ENCODE data around the gene TNNC1. TPM values are rescaled to one million over a fixed set of nuclear protein-coding genes. Genes with fewer than 3 reads are reported as not detected.

Gene TNNC1
- total RNA-seq, 2 experiments from 2014 or later = 5.3 to 6.6 TPM

DNA sequence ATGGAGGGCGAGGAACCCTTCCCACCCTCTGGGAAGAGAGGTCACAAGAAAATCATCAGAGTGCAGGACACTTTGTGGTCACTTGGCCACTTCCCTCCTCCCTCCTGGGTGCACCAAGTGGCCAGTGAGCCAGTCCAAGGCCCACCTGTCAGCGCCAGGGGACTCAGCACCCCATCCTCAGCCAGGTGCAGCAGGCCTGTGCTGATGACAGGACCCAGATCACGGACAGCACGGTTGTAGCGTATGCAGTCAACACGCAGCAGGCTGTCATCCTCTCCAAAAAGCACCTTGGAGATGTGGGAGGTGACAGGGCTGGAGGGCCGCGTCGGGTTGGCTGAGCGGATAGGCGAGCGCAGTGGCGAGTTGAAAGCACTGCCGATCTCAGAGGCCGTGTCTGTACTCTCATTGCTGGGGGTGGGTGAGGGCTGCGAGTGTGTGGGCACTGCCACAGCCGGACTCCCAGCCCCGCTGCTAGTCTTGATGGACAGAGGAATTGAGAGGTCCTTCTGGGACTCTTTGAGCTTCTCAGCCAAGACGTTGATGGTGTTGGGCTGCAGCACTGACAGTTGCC lies 50.5 kb downstream of the TNNC1 start:
- no peak overlapping the region for H3K4me3 Mint-ChIP-seq
- peaks cover 96% of the 10 kb centered on the region for H3K36me3 Mint-ChIP-seq (ENCODE audit: low read depth)
- Histone ChIP-seq H3K27ac (ENCODE audit: low read depth in 1 of 2, low read length in 2 of 2) (no peak overlapping the region), H3K9me3 (ENCODE audit: control insufficient read depth in 1 of 2, insufficient read depth in 1 of 2, low read length in 2 of 2) (no peaks in the 10 kb centered on the region), H3K4me1 (ENCODE audit: insufficient read depth, low read length) (peaks cover 21% of the 10 kb centered on the region), H3K4me3 (ENCODE audit: low read length) (no peak overlapping the region), H3K27me3 (ENCODE audit: control insufficient read depth in 1 of 2, insufficient read depth in 2 of 2, low read length in 2 of 2) (no peaks in the 10 kb centered on the region), H3K36me3 (ENCODE audit: insufficient read depth, low read length) (peaks cover 86% of the 10 kb centered on the region)
- CTCF ChIA-PET = no interaction called here
- peaks cover 6% of the 10 kb centered on the region for H3K4me1 Mint-ChIP-seq (ENCODE audit: low read depth)
- H3K9me3 Mint-ChIP-seq = no peaks in the 10 kb centered on the region
- H3K27ac Mint-ChIP-seq = no peak overlapping the region
- TF ChIP-seq, protein P1, sequence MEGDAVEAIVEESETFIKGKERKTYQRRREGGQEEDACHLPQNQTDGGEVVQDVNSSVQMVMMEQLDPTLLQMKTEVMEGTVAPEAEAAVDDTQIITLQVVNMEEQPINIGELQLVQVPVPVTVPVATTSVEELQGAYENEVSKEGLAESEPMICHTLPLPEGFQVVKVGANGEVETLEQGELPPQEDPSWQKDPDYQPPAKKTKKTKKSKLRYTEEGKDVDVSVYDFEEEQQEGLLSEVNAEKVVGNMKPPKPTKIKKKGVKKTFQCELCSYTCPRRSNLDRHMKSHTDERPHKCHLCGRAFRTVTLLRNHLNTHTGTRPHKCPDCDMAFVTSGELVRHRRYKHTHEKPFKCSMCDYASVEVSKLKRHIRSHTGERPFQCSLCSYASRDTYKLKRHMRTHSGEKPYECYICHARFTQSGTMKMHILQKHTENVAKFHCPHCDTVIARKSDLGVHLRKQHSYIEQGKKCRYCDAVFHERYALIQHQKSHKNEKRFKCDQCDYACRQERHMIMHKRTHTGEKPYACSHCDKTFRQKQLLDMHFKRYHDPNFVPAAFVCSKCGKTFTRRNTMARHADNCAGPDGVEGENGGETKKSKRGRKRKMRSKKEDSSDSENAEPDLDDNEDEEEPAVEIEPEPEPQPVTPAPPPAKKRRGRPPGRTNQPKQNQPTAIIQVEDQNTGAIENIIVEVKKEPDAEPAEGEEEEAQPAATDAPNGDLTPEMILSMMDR (IDR thresholded peaks at IDR 0.05) = no peak
- intact Hi-C loops (cut with DNase I, micrococcal nuclease) = no loop called here
- H3K27me3 Mint-ChIP-seq = no peaks in the 10 kb centered on the region
- DNase-seq (no peak), ATAC-seq (ENCODE audit: poor library complexity) (no peak)
- POLR2A ChIA-PET = no interaction called here

DNA sequence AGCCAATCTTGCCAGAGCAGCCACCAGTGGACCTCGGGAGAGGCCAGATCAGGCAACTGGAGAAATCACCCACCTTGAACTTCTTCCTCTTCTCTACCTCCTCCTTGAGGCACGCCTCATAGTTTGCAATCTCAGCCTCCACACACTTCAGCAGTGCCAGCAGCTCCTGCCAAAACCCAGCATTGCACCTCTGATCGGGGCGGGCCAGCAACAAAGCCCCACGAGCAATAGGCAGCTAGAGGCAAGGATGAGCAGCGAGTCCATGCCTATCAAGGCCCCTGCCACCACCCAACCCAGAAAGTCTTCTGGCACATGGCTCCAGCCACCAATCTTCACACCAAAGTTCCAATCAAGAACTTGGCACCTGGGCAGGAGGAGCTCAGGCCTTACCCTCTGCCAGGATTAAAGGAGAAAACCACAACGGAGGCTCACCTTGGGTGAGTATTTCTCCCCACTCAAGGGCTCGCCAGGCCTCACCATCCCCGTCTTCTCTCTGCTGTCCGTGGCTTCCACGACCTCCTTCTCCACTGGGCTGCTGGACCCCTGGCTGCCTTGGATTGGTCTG lies 51.1 kb downstream of the TNNC1 start:
- Histone ChIP-seq H3K36me3 (ENCODE audit: insufficient read depth, low read length) (peaks cover 83% of the 10 kb centered on the region), H3K4me3 (ENCODE audit: low read length) (no peak overlapping the region), H3K9me3 (ENCODE audit: control insufficient read depth in 1 of 2, insufficient read depth in 1 of 2, low read length in 2 of 2) (no peaks in the 10 kb centered on the region), H3K4me1 (ENCODE audit: insufficient read depth, low read length) (peaks cover 16% of the 10 kb centered on the region), H3K27me3 (ENCODE audit: control insufficient read depth in 1 of 2, insufficient read depth in 2 of 2, low read length in 2 of 2) (no peaks in the 10 kb centered on the region), H3K27ac (ENCODE audit: low read depth in 1 of 2, low read length in 2 of 2) (no peak overlapping the region)
- POLR2A ChIA-PET = no interaction called here
- no peak for DNase-seq
- Mint-ChIP-seq H3K27me3 (no peaks in the 10 kb centered on the region), H3K9me3 (no peaks in the 10 kb centered on the region), H3K4me3 (no peak overlapping the region), H3K36me3 (ENCODE audit: low read depth) (peaks cover 95% of the 10 kb centered on the region), H3K27ac (no peak overlapping the region), H3K4me1 (ENCODE audit: low read depth) (peaks cover under 1% of the 10 kb centered on the region)
- intact Hi-C loops (cut with DNase I, micrococcal nuclease) = no loop called here
- TF ChIP-seq, protein P1 (IDR thresholded peaks at IDR 0.05) = no peak
- CTCF ChIA-PET = no interaction called here
- ATAC-seq (ENCODE audit: poor library complexity) = no peak

DNA sequence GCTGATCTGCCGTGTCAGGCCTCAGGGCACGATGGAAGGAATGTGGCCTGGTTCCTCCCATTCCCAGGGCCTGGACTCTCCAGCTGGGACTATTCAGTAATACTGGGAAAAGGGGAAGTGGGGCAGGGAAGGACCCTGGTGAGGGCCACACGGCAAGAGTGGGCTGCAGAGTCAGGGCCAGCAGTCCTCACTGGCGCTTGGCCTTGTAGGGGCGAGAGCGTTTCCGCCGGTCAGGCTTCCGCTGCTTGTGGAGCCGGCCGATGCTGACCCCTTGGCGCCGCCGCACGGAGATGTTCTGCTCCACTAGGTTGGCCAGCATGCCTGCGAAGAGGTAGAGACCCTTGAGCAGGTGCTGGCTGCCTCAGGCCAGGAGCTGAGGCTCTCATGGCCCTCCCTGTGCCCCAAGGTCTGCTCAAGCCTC lies 51.7 kb downstream of the TNNC1 start:
- no peaks in the 10 kb centered on the region for H3K27me3 Mint-ChIP-seq
- H3K4me1 Mint-ChIP-seq (ENCODE audit: low read depth) = no peaks in the 10 kb centered on the region
- DNase-seq (no peak), ATAC-seq (ENCODE audit: poor library complexity) (no peak)
- H3K27ac Mint-ChIP-seq = no peak overlapping the region
- CTCF ChIA-PET = no interaction called here
- peaks cover 10% of the 10 kb centered on the region for H3K4me1 ChIP-seq (ENCODE audit: insufficient read depth, low read length)
- intact Hi-C loops (cut with DNase I, micrococcal nuclease) = no loop called here
- no peak overlapping the region for H3K27ac ChIP-seq (ENCODE audit: low read depth in 1 of 2, low read length in 2 of 2)
- H3K9me3 Mint-ChIP-seq = no peaks in the 10 kb centered on the region
- H3K4me3 ChIP-seq (ENCODE audit: low read length) = no peak overlapping the region
- no peak overlapping the region for H3K4me3 Mint-ChIP-seq
- H3K36me3 Mint-ChIP-seq (ENCODE audit: low read depth) = peaks cover 94% of the 10 kb centered on the region
- POLR2A ChIA-PET = no interaction called here
- no peaks in the 10 kb centered on the region for H3K9me3 ChIP-seq (ENCODE audit: control insufficient read depth in 1 of 2, insufficient read depth in 1 of 2, low read length in 2 of 2)
- TF ChIP-seq, protein P1 (IDR thresholded peaks at IDR 0.05) = no peak
- no peaks in the 10 kb centered on the region for H3K27me3 ChIP-seq (ENCODE audit: control insufficient read depth in 1 of 2, insufficient read depth in 2 of 2, low read length in 2 of 2)
- H3K36me3 ChIP-seq (ENCODE audit: insufficient read depth, low read length) = peaks cover 81% of the 10 kb centered on the region

Data from CD4-positive, alpha-beta T cell (primary cell).